OCI-LY3 (cell line): ENCODE results near the gene SLC4A8.

Experiments
- H2AFZ ChIP-seq: fragments of 200-600, 300-600 bp; shearing (Covaris generic); 2 replicates; pipeline ENCODE4 v1.6.0; 2014; ENCODE audit warnings: antibody characterized with exemption, low read depth, low read length
- H3K27ac ChIP-seq: fragments of 200-600, 300-600 bp; sonication (generic); 2 replicates; pipeline ENCODE4 v1.5.1; 2014; ENCODE audit warnings: mild to moderate bottlenecking, low read length, moderate library complexity, mixed read lengths
- H3K27me3 ChIP-seq: fragments of 200-600, 300-600 bp; sonication (generic); 2 replicates; pipeline ENCODE4 v1.6.1; 2014; ENCODE audit warnings: low read depth, low read length, mixed read lengths
- H3K36me3 ChIP-seq: fragments of 200-600, 300-600 bp; sonication (generic); replicated peaks from 2 replicates; pipeline ENCODE3; 2014; ENCODE audit warnings: low read depth, low read length, mixed read lengths
- H3K4me1 ChIP-seq: fragments of 300-600, 200-600 bp; sonication (generic); 2 replicates; pipeline ENCODE4 v1.6.1; 2014; ENCODE audit warnings: low read length, mixed read lengths
- H3K4me2 ChIP-seq: fragments of 200-600, 300-600 bp; sonication (generic); 2 replicates; pipeline ENCODE4 v1.6.1; 2014; ENCODE audit warnings: low read length, mixed read lengths
- H3K4me3 ChIP-seq: fragments of 300-600, 200-600 bp; sonication (generic); 2 replicates; pipeline ENCODE4 v1.5.1; 2014; ENCODE audit warnings: antibody characterized with exemption, mild to moderate bottlenecking, low read length, moderate library complexity
- H3K79me2 ChIP-seq: fragments of 300-600, 200-600 bp; shearing (Covaris generic); 2 replicates; pipeline ENCODE4 v1.6.1; 2014; ENCODE audit warnings: mild to moderate bottlenecking, low read length, mixed read lengths
- H3K9ac ChIP-seq: fragments of 300-600, 200-600 bp; shearing (Covaris generic); 2 replicates; pipeline ENCODE4 v1.6.0; 2014; ENCODE audit warnings: mild to moderate bottlenecking, low read length, moderate library complexity
- H3K9me3 ChIP-seq: fragments of 200-600, 300-600 bp; shearing (Covaris generic); 2 replicates; pipeline ENCODE4 v1.6.1; 2014; ENCODE audit warnings: low read length, mixed read lengths; ENCODE audit not compliant: insufficient read depth
- H4K20me1 ChIP-seq: fragments of 200-600, 300-600 bp; sonication (generic); 2 replicates; pipeline ENCODE4 v1.6.1; 2016; ENCODE audit warnings: low read length, mixed read lengths; ENCODE audit not compliant: insufficient read depth
- CTCF ChIP-seq: fragments of 200-600, 300-600 bp; sonication (generic); IDR thresholded peaks from 2 replicates; pipeline ENCODE4 v1.5.1; 2014; ENCODE audit warnings: antibody characterized with exemption, low read length, low read depth
- EZH2phosphoT487 ChIP-seq: fragments of 200-600 bp; shearing (Covaris generic); IDR thresholded peaks from 2 replicates; pipeline ENCODE4 v1.6.1; 2018; ENCODE audit warnings: antibody characterized with exemption, mixed run types, low read depth

SLC4A8 gene

DNA sequence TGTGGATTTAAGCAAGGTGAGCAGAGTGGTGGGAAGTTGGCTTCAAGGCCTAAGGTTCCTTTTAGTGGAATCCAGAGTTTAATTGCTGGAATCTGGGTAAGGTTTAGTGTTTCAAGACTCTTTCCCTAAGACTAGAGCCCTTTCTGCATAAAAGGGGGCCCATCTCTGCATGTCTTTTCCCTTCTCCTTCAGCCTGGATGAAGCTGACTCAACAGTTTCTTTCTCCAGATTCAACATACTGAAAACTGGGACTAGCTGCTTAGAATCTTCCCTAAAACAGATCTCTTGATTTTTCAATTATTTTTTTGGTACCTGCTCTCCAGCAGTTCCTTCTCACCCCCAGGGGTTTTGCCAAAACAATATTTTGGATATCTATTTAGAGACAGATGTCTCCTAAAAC, 34.0 kb downstream of the SLC4A8 start:
- Histone ChIP-seq H3K27me3 (no peaks in the 10 kb centered on the region), H3K9ac (no peak overlapping the region), H3K9me3 (no peaks in the 10 kb centered on the region), H3K4me2 (no peak overlapping the region), H2AFZ (no peak overlapping the region), H3K4me1 (no peaks in the 10 kb centered on the region), H3K79me2 (no peaks in the 10 kb centered on the region), H4K20me1 (no peaks in the 10 kb centered on the region), H3K27ac (no peak overlapping the region), H3K36me3 (no peaks in the 10 kb centered on the region), H3K4me3 (no peak overlapping the region)
- TF ChIP-seq EZH2phosphoT487: no peak
- no peak for TF ChIP-seq CTCF

GRCh38 chr12:51460519-51460918, 35.9 kb downstream of the SLC4A8 start:
- no peaks in the 10 kb centered on the region for H3K9me3 ChIP-seq
- H3K4me2 ChIP-seq: no peak overlapping the region
- no peak for TF ChIP-seq EZH2phosphoT487
- H3K79me2 ChIP-seq: no peaks in the 10 kb centered on the region
- no peak overlapping the region for H2AFZ ChIP-seq
- H3K9ac ChIP-seq: no peak overlapping the region
- no peaks in the 10 kb centered on the region for H3K27me3 ChIP-seq
- no peak overlapping the region for H3K4me3 ChIP-seq
- no peaks in the 10 kb centered on the region for H4K20me1 ChIP-seq
- H3K27ac ChIP-seq: no peak overlapping the region
- H3K4me1 ChIP-seq: no peaks in the 10 kb centered on the region
- no peaks in the 10 kb centered on the region for H3K36me3 ChIP-seq

- H3K4me1 ChIP-seq: no peaks in the 10 kb centered on the region
- H2AFZ ChIP-seq: no peak overlapping the region
- H3K4me2 ChIP-seq: no peak overlapping the region
- H3K9me3 ChIP-seq: no peaks in the 10 kb centered on the region
- TF ChIP-seq CTCF: no peak
- TF ChIP-seq EZH2phosphoT487: no peak
- H3K79me2 ChIP-seq: no peaks in the 10 kb centered on the region
- H3K27ac ChIP-seq: no peak overlapping the region
- no peaks in the 10 kb centered on the region for H4K20me1 ChIP-seq
- H3K27me3 ChIP-seq: no peaks in the 10 kb centered on the region
- H3K4me3 ChIP-seq: no peak overlapping the region
- no peak overlapping the region for H3K9ac ChIP-seq
- no peaks in the 10 kb centered on the region for H3K36me3 ChIP-seq
Observed at GRCh38 chr12:51465491-51465890, 40.9 kb downstream of the SLC4A8 start.

GRCh38 chr12:51470116-51470515, 45.5 kb downstream of the SLC4A8 start:
- TF ChIP-seq CTCF (no peak), EZH2phosphoT487 (no peak)
- no peaks in the 10 kb centered on the region for H3K27me3 ChIP-seq
- no peak overlapping the region for H2AFZ ChIP-seq
- H3K9me3 ChIP-seq: no peaks in the 10 kb centered on the region
- no peak overlapping the region for H3K4me2 ChIP-seq
- no peaks in the 10 kb centered on the region for H3K79me2 ChIP-seq
- no peak overlapping the region for H3K4me3 ChIP-seq
- H3K4me1 ChIP-seq: peaks cover 19% of the 10 kb centered on the region
- no peak overlapping the region for H3K9ac ChIP-seq
- H3K27ac ChIP-seq: no peak overlapping the region
- H4K20me1 ChIP-seq: no peaks in the 10 kb centered on the region
- no peaks in the 10 kb centered on the region for H3K36me3 ChIP-seq
